Measurements from ENCODE around the gene KLF11.
"Not testable (repeated sequence)": the region's sequence is repeated elsewhere in the genome, so short reads cannot be mapped to it uniquely, and the experiment has no call there.

The KLF11 gene

DNA sequence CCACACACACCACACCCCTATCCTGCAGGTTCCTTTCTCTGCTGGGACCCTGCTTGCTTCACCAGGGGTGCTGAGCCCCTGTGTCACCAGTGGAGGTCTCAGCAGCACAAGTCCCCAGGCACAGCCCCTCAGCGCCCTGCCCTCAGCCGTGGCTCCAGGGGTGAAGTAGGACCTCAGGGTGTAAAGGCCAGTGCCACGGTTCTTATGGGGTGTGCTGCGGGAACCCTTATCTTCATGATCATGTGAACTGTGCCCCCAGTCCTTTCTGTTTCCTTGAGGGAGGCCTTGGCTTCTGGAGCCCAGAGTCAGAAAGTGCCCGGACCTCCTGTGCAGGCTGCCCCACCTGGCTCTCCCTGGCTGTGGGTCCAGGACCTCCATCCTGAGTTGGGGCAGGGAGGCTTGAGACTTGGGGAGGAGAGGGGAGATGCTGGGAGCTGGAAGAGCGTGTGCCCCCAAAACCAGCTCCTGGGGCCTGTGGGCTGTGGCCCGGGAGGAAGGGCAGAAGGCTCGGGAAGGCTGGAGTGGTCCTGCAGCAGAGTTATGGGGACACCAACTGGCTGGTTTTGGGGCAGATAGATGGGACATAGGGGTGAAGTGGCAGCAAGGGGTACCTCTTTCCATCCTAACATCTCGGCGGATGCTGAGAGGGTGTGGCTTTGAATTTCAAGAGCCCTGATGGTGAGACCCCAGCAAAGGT lies 20.2 kb upstream of the KLF11 start:
- no peak for DNase-seq

DNA sequence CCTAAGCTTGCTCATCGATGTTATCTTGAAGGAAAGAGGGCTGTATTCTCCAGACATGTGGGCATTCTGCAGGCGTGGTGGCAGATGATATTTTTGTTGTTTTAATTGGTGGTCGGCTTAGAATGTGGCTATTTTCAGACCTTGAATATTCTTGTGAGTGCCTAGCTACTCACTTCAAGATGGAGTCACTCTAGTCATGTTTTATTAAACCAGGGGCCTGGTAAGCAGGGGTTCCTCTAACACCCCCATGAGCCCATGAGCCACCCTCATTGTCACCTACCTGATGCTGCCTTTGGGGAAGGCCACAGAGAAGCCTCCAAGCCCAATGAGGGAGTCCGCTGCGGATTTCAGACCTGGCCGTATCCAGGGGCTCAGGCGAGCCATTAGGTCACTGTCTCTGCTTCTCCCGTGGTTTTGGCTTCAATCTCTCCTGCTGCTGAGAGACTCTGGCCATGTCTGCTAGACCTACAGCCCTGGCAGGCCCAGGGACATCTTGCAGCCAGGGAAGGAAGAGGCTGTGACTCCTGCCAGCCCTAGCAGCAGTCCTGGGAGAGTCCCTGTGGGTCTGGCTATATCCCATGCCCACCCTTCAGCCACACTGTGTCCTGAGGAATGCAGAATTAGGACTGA lies 16.3 kb upstream of the KLF11 start:
- no peak for DNase-seq

DNA sequence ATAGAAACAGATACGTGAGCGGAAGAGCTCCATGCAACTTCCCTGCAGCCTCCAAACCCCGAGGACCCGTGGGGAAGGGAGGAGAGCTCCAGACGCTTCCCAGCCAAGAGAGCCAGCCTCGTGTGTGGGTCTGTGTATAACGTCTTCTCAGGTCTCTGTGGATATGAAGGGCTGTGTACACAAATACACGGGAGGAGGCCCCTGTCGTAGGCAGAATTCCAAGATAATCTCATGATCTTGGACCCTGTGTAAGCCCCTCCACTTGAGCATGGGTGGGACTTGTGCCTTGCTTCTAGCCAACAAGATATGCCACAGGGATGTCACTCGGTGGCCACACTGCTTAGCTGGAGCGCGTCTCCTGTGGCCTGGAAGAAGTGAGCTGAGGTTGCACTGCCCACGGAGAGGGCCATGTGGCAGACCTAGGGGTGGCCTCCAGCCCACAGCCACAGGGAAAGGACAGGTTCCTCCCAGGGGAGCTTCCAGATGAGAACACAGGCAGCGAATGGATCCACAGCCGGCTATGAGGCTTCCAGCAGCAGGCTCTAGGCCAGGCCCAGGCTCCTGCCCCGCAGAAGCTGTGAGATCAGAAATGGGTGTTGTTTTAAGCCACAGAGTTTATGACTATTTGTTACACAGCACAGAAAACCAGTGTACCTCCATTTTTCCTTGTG lies 15.6 kb upstream of the KLF11 start:
- DNase-seq = no peak

DNA sequence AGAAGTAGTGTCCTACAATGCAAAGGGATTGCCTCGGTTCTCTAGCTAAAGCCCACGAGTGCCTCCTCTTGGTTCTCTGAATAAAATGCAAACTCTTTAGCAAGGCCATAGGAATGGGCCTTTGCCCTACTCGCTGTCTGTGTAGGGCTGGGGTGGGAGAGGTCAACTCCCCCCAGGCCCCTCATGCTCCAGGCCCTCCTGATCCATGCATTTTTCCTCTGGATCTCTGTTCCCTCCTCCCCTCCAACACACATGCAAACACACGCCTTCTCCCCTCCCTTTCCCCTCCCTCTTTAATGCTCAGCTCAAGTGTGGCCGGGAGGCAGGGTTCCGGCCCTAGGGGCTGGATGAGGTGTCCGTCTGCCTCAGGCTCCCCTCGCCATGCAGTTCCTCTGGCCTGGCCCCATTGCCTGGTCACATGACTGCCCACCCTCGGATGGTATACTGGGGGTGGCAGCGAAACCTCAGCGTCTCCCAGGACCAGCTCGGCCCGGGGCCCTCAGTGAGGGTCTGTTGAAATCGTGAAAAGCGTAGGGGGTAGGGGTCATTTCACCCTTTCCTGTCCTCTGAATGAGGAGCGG lies 14.9 kb upstream of the KLF11 start:
- no peak for DNase-seq

DNA sequence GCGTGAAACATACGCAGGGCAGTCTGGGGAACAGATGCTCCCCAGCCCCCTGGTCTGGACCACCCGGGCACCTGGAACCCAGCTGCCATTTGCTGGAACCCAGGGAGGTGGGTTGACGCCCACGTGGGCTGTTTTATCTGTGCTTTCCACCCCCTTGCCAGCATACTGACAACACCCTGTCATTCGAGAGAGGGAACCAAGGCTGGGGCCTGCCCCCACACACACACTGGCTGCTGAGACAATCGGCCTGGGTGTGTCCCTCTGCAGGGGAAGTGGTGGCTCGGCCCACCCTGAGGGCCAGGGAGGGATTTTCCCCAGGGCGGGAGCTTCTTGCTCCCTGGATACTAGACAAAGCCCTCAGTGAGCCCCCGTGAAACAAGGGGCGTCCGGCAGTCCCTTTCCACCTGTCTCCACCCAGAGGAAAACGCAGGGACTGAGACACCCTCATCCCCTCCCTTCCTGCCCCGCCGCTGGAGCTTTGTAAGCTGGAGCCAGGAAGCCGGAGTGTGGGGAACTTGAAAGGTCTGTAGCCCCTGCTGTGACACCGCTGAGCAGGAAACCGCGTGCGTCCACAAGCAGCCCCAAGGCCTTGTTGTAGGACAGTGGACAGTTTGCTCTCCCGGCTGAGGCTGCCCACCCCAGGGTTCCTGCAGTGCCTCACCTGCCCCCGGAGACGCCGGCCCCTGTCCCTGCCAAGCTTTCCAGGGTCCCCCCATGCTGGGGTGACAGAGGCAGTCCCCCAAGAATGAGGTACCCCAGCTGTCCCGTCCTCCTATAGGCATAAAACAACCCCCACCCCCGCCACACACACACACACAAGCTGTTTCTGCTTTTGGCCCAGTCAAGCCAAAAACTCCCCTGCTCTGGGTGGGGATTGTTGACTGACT lies 14.1 kb upstream of the KLF11 start:
- DNase-seq = peak in 1 of 58 donors; percentile 14

DNA sequence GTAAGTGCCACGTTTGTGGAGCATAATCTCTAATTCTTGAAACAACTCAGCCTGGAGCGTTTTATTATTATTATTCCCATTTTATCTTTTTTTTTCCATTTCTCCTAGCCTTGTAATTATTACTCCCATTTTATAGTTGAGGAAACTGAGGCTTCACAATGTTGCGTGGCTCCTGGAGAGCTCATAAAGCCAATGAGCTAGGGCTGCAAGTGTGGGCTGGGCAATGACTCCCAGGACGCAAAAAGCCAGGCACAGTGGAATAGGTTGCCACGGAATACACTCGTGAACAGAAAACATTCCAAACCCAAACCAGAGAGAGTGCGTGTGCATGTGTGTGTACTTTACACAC lies 13.5 kb upstream of the KLF11 start:
- DNase-seq = no peak

DNA sequence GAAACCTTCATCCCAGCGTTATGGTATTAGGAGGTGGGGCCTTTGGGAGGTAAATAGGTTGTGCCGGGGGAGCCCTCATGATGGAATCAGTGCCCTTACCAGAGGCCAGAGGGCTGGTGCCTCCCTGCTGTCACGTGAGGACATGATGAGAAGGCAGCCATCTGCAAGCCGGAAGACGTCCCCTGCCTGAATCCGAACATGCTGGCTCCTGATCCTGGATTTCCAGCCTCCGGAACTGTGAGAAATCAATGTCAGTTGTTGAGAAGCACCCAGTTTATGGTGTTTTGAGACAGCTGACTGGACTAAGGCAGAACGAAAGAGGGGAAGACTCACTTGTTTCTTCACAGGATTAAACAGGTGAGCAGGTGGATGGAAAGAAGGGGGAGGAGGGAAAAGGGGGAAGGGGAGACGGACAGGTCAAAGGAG lies 13.0 kb upstream of the KLF11 start:
- DNase-seq = no peak

DNA sequence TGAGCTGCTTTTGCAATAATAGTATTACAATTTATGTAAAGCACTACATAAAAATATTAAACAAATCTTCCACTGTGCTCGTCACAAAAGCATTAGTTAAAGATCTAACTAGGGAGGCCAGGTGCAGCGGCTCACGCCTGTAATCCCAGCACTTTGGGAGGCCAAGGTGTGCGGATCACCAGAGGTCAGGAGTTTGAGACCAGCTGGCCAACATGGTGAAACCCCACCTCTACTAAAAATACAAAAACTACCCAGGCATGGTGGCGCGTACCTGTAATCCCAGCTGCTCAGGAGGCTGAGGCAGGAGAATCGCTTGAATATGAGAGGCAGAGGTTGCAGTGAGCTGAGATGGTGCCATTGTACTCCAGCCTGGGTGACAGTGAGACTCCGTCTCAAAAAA lies 12.6 kb upstream of the KLF11 start:
- DNase-seq = not testable (repeated sequence)

DNA sequence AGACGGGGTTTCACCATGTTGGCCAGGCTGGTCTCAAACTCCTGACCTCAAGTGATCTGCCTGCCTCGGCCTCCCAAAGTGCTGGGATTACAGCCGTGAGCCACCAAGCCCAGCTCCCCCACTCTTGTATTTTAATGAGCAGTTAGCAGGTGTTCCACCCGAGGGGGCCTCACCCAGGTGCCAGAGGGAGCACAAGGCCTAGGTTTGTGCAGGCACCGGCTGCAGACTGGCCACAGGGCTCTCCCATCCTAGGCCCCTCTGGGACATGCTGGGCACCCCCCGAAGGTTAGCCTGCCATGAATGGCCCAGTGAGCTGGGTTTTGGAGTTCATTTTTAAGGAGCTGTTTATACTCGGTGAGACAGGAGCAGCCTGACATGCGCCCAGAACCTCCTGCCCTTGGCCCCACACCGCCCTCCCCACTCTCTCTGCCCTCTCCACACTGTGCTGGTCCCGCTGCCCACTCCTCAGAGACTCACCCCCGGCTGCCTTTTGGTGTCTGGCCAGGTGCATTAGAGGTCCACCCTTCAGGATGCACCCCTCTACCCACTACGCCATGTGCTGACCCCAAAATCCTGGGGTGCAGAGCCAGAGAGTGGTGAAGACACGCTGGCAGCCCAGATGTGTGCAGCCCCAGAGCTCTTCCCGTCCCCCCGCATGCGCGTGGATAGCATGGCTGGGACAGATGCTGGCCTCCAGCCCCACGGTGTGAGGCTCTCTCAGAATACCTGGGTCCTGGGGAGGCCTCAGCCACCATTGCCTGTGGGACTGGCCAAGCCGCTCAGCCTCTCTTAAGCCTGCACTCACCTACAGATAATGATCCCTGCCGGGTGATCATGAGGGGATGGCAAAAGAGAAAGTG lies 11.2 kb upstream of the KLF11 start:
- DNase-seq = no peak

DNA sequence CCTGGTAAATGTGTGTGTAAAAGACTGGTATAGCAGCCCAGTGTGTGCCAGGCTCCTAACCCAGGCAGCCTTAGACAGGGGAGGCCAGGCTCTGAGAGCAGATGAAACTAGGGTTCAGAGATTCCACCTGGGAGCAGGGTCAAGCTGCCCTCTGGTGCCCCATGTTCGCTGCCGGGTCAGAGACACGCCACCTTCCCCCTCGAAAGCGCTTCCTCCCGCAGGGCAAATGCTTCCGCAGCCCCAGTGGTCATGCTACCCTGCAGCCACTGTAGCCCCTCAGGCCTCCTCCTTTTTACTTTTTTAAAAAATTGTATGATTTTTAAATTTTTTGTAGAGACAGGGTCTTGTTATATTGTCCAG lies 10.6 kb upstream of the KLF11 start:
- DNase-seq = no peak

DNA sequence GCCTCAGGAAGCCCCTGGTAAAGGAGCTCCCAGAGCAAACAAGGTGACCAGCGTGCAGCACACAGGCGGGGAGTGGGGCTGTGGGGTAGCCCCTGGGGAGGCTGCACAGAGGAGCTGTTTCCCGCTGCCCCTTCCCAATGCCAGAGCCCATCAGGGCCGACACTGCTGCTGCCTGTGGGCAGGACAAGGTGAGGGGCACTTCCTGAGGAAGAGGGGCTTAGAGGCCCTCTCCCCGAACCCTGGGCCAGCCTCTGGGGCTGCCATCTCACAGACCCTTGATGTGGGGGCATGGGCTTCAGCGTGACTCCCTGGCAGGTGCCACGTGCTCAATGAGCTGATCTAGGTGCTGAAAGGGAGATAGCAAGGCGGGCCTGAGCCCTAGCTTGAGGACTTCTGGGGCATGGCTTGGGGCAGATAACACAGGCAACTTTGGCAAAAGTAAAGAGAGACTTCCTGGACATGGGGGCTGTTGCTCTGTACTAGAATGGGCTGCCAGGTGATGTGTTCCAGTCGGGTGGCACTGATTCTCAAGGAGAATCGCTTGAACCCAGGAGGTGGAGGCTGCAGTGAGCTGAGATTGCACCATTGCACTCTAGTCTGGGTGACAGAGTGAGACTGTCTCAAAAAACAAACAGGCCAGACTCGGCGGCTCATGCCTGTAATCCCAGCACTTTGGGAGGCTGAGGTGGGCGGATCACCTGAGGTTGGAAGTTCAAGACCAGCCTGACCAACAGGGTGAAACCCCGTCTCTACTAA lies 9.9 kb upstream of the KLF11 start:
- DNase-seq = no peak

DNA sequence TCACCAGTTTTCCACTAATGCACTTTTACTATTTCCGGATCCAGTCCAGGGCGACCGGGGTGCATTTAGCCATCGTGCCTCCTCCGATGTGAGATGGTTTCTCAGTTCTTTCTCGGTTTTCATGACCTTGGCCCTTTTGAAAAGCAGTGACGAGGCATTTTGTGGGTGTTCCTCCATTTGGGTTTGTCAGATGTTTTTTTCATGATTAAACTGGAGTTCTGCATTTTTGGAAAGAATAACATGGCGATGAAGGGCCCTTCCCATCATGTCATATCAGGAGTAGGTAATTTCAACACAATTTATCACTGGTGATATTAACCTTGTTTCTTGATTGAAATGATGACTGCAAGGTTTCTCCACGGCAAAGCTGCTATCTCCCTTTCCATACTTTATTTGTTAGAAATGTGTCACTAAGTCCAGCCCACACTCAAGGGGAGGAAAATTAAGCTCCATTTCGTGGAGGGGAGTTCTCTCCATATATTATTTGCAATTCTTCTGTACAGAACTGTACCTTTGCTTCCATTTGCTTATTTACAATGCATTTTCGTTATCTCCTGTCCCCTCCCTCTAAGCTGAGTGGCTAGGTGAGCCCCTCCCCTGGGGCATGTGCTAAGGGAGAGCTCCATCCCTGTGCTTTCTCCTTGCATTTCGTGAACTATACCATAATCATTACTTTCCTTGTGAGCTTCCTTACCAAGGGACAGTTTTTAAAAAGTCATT lies 8.9 kb upstream of the KLF11 start:
- DNase-seq = no peak

DNA sequence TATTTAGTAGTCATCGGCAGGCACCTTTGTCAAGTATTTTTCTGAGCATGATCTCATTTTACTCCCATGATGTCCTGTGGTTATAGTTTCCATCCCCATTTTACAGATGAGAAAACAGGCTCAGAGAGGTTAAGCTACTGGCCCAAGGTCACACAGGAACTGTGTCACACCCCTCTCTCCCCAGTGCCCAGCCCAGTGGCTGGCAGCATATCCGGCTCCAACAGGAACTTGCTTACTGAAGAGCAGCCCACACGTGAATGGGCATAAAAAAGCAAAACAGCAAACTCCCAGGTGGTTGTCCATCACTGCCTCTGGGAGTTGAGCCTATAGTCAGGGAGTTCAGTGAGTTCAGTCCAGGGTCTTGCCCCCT lies 8.3 kb upstream of the KLF11 start:
- no peak for DNase-seq

DNA sequence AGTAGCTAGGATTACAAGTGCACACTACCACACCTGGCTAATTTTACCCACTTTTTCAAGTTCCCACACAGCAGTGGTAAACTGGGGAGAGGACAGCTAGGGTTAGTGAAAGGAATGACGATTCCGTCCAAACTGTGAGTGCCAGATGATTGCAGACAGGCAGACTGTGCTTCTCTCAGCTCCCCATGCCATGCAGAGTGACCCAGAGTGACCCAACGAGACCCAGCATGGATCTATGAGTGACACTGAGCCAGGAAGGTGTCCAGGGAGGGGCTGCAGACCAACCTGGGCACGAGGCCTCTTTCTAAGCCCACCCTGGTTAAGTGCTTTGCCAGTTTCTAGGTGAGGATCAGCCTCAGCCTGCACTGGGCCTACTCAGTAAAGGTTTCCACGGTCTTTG lies 7.7 kb upstream of the KLF11 start:
- no peak for DNase-seq

DNA sequence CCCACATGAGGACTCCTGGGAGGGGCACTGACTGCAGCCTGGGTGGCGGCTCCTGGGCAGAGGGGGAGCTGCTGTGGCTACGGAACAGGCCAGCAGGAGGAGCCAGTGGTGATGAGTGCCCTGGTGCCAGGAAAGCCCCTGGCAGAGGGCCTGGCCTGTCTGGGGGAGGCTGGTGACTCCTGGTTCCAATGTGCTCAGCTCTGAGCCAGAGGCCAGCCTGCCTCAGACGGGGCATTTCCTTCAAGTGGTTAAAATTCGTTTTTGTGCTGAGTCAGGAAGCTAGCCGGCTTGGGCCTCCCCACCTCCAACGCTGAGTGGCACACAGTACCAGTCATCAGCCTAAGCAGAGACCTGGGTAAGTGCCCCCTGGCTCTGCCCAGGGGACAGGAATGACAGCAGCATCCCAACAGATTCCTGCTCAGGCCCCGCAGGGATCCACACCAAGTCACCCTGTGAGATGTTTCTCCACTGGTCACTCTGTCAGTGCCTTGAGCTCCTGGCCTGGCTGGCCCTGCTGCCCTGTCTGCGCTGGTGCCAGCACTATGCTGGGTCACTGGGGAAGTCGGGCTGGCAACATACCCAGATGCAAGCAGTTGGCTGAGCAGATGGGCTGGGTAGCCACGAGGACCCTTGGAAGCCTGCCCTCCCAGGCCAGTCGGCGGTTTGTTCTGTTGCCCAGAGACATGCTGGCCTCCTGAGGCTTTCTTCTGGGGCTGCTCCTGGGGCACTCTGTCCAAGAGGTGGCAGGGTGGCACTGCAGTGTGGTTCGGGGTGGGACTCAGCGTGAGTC lies 7.1 kb upstream of the KLF11 start:
- peak in 56 of 58 donors; percentile 52 to 93 (median 83) for DNase-seq

DNA sequence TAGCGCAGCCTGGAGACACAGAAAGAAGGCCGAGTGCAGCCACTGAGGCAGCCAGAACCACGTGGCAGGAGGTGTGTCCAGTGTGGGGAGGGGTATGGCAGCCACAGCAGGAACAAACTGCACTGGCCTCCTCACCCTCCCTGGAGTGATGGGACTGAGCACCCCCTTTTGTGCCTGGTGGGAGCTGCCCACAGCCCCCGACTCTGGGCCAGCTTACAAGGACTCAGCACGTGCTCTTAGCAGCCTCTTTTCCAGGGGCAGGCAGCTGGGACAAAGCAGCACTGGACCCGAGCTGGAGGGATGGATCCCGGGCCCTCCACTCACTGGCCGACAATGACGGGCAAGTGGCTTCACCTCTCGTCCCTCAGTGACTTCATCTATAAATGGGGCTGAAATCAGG lies 5.2 kb upstream of the KLF11 start:
- DNase-seq = no peak

DNA sequence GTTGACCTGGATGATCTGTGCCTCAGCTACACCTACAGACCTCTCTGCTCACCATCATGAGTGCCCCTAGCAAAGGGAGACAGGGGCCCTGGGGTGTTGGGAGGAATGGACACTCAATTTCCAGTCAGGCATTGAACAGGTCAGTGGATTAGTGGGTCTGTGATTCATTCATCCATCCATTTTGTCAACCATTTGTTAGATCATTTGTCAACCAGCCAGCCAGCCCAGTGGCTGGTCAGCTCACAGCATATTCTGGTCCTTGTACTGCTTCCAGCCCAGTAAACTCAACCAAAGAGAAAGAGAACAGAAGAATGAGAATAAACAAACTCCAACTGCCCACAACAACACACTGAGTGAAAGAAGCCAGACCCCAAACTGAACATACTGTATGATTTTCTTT lies 4.6 kb upstream of the KLF11 start:
- peak in 1 of 58 donors; percentile 24 for DNase-seq
